HG03469 (cell line): ENCODE data around the gene SYNGR4.

ENCODE experiments used
- ATAC-seq: cut with Tn5 transposase; IDR thresholded peaks from one replicate; pipeline ENCODE4 v1.9.1; 2021; ENCODE audit warnings: mild to moderate bottlenecking, moderate library complexity, moderate number of reproducible peaks; ENCODE audit not compliant: unreplicated experiment

SYNGR4 gene

DNA sequence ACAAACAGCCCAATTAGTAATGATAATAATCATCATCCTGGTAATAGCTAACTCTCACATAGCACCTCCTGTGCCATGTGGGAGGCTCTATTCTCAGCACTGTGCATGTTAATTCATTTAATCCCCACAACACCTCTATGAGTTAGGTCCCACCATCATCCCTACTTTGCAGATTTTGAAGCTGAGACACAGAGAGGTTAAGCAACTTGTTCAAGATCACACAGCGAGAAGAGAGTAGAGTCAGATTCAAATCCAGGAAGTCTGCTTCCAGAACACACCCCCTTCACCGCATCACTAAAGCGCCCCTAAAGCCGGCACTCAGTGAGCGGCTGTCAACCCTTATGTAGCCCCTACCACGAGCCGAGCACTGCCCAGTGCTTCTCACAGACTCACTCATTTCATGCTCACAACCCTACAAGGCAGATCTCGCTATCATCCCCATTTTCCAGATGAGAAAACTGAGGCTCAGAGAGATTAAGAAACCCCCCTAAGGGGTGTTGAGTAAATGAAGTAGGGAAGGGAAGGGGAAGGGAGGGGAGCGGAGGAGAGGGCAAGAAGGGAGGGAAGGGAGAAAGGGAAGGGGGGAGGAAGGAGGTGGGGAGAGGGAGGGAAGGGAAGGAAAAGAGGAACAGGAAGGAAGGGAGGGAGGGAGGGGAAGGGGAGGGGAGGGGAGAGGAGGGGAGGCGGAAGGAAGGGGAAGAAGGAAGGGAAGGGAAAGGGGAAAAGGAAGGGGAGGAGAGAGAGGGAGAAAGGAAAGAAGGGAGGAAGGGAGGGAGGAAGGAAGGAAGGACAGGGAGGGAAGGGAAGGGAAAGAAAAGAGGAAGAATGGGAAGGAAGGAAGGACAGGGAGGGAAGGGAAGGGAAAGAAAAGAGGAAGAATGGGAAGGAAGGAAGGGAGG, 22.4 kb upstream of the SYNGR4 start:
- ATAC-seq = no peak

DNA sequence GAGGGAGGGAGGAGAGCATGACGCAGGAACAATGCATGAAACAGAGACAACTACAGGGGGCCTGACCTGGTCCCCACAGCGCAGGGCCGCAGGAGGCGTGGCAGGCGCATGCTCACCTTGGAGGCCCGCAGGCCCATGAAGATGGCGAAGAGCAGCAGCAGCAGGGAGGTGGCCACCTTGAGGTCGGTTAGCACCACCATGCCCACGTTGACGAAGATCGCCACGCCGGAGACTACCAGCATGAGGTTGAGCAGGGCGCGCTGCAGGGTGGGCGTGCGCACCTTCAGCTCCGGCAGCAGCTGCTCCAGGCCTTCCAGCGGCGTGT, 21.8 kb upstream of the SYNGR4 start:
- no peak for ATAC-seq

DNA sequence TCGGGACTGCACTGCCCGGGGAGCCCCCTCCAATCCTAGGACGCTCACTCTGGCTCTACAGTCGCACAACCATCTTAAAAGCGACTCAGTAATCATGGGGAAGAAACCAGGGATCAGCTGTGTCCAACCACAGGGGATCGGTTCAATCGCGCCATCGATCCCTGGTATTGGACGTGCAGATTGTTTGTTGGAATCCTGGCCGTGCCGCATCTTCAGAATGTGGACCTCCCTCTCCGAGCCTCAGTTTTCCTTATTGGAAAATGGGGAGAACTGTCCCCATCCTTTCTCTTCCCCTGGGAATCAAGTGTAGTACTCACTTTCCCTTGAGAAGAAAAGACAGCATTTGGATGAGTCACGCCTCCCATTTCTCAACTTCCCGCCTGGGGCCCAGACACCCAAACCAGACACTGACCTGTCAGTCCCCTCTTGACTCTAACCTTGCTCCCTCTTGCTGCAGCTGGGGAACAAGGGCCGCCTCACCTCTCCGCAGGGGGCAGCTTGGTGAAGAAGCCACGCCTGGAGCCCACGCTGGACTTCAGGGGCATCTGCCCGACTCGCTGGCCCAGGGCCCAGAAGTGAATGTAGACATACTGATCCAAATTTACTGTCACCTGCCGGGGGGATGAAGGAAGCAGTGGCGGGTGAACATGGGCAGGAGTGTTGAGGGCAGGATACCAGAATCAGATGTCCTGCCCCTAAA, 21.2 kb upstream of the SYNGR4 start:
- ATAC-seq = no peak

DNA sequence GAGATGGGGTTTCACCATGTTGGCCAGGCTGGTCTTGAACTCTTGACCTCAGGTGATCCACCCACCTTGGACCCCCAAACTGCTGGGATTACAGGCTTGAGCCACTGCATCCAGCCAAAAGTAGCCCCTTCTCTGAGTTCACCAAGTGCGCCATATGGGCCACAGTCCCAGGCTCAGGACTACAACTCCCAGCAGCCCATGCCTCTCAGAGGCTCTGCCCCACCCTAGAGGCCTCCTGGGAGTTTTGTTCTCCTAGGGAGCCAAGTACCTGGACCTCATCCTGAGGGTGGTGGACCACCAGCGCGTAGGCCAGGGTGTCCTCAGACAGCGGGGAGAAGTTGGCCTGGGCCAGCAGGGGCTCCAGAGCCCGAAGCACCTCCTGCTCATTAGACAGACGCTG, 19.3 kb upstream of the SYNGR4 start:
- ATAC-seq = no peak

DNA sequence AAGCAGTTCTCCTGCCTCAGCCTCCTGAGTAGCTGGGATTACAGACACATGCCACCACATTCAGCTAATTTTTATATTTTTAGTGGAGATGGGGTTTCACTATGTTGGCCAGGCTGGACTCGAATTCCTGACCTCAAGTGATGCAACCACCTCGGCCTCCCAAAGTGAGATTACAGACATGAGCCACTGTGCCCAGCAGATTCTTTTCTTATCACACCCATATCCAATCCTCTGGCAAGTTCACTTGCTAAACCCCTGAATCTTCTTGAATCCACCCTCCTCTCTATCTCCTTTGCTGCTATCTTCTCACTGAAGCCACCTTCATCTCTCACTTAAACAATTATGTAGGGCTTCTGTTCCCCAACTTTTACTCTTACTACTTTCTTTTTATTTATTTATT, 18.0 kb upstream of the SYNGR4 start:
- no peak for ATAC-seq

DNA sequence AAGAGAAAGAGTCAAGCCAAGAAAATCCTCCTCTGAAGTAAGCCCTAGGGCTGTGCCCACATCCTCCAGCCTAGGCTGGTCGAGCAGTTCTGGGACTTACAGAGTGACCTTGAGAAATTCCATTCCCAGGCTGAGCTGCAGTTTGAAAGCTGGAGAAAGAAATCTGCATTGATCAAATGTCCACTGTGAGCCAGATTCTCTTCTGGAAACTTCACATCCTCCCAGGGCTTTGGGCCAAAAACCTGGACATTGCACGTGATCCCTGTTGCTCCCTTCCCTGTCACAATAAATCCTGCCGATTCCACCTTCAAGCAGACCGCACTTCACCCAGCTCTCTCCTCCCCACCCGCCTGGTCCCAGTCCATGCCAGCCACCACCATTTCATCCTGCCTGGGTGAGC, 16.1 kb upstream of the SYNGR4 start:
- no peak for ATAC-seq

DNA sequence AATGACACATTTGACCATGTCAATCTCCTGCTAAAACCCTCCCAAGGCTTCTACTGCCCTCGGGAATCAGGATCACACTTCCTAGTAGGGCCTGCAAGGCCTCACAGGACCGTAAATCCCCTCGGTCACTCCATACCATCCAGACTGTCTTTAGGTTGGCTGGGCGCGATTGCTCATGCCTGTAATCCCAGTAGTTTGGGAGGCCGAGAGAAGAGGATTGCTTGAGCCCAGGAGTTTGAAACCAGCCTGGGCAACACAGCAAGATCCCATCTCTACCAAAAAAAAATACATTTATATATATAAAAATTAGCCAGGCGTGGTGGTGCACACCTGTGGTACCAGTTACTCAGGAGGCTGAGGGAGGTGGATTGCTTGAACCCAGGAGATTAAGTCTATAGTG, 15.4 kb upstream of the SYNGR4 start:
- ATAC-seq = no peak

DNA sequence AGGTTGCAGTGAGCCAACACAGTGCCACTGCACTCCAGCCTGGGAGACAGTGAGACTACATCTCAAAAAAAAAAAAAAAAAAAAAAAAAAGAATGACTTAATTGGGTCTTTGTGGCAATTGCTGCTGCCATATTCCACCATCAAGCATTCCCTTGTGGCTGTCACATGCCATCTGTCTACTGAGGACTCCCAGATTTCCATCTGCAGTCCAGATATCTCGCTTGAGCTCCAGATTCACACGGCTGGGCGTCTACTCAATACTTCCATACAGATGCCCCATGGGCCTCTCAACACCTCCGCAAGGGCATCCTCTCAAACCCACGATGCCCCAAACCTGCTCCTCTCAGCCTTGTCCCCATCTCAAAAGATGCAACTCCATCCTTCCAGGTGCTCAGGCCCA, 13.3 kb upstream of the SYNGR4 start:
- no peak for ATAC-seq

DNA sequence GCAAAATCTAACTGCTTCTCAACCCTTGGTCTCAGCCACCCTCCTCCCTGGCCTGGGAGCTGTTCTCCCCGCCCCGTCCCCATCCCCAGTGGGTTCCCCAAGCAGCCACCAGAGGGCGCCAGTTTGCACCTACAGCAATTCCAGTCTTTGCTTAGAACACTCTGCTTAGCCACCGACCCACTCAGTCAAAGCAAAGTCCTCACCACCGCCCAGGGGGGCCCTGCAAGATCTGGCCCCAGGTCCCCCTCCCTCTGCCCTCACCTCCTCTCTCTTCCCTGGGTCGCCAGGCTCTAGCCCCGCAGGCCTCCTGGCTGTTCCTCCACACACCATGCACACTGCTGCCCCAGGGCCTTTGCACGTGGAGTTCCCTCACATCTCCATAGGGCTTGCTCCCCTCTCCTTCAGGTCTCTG, 12.8 kb upstream of the SYNGR4 start:
- no peak for ATAC-seq

DNA sequence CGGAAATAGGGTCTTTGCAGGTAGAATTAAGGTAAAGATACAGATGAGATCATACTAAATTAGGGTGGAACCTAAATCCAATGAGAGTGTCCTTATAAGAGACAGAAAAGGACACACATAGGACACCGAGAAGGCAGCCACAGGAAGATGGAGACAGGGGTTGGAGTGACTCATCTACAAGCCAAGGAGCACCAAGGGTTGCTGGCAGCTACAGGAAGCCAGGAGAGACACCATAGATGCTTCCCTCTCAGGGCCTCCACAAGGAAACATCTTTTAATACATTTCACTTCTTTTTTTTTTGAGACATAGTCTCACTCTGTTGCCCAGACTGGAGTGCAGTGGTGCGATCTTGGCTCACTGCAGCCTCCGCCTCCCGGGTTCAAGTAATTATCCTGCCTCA, 10.5 kb upstream of the SYNGR4 start:
- no peak for ATAC-seq

DNA sequence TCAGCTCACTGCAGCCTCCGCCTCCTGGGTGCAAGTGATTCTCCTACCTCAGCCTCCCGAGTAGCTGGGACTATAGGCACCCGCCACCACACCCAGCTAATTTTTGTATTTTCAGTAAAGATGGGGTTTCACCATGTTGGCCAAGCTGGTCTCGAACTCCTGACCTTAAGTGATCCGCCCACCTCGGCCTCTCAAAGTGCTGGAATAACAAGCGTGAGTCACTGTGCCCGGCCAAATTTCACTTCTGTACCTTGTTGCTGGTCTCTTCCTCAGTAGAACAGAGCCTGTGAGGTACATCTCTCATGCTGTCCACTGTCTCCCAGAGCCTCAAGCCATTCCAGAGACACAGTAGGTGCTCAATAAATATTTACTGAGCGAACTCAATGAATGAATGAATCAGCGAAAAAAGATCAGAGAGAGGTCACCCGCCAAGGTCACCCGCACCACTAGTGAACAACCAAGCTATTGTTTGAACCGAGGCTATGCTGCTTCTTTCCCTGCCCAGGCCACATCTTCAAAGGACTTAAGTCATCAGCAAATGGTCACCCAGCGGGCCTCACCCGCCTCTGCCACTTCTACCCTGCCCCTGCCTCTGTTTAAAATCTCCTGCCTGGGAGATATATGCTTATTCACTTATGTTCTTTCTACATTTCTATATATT, 9.7 kb upstream of the SYNGR4 start:
- ATAC-seq = no peak

DNA sequence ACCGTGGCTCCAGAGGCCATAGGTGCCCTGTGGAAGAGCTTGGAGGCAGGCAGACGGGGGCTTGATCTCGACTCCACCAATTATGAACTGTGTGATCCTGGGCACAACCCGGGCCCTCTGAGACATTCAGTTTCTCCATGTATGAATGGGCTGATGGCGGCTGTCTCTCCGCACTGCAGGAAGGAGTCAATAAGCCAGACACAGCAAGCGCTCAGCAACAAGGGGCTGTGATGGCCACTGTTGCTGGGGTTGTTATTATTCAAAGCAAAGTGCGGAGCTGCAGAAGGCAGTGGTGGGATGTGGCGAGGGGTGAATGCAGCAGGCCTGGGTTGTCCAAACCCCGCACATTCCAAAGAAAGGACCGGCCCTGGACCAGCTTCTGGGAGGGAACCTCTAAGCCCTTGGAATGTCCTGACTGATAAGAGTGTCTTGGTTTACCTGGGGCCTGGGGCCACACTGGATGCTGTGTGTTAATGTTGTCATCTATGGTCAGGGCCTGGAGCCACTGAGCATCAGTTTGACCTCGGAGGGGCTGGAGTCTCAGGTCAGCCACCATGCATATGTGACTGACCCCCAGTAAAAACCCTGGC, 8.7 kb upstream of the SYNGR4 start:
- no peak for ATAC-seq

DNA sequence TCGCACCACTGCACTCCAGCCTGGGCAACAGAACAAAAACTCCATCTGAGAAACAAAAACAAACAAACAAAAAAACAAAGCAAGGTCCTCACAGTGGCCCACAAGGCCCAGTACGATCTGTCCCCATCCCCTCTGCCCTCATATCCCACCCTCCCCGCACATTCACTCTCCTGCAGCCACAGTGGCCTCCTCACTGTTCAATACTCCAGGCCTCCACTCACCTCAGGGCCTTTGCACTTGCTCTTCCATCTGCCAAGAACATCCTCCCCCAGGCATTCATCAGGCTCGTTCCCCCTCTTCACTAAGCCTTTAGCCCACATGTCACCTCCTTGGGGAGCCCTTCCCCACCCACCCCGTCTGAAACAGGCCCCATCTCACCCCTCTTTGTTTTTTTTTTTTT, 5.0 kb upstream of the SYNGR4 start:
- ATAC-seq = no peak

DNA sequence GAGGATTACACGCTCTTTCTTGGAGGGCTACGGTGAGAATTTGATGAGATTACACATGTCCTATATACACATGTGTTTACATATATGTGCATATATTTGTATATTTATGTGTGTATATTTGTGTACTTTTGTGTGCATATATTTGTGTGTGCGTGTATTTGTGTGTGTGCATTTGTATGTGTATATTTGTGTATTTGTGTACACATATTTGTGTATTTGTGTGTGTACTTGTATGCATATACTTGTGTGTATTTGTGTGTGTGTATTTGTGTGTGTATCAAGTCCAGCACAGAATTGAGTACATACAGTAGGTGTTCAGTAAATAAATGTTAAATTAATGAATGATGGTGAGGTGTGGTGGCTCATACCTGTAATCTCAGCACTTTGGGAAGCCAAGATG, 2.3 kb upstream of the SYNGR4 start:
- no peak for ATAC-seq

DNA sequence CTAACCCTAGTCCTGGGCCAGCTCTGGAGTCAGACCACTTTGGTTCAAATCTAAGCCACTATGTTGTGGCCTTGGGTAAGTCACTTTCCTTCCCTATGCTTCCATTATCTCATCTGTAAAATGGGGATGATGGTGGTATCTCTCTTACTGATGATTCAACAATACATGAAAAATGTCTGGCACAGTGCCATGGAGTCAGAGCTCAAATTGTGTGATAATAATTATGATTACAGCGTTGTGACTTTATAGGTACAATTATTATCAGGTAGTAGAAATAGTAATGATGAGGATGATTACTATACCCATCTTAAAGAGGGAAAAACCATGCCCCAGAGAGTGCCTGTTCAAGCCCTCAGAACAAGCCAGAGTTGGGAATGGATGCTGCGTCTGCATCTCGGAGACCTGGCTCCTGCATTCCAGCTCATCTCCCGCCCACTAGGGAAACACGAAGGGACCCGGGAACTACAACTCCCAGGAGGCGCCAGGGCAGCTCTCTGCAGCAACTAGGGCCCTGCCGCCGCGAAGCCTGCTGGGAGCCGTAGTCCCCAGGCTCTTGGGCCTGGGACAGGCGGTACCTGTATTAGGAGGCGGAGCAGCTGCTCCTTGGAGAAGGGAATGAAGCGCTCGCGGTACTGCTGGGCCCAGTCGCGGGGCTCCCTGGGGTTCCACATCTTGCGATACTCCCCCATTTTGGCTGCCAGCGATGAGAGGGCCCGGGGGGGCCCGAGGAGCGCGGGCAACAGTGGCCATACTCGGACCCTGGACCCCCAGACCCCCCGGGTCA, 1.3 kb upstream of the SYNGR4 start:
- ATAC-seq = no peak

DNA sequence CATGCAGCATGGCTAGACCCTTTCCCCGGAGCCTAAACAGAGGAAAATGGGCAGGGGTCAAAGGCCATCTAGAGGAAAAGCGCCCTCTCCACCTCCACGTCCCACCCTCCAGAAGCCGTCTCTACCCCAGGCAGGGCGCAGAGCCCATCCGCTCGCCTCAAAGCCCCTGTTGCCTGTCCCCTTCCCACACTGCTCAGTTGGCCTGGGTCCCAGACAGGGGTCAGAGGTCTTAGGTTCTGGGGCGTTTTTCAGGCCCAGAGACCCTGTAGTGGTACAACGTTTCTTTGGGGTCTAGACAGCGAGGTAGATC, 712 bp upstream of the SYNGR4 start:
- ATAC-seq = no peak

DNA sequence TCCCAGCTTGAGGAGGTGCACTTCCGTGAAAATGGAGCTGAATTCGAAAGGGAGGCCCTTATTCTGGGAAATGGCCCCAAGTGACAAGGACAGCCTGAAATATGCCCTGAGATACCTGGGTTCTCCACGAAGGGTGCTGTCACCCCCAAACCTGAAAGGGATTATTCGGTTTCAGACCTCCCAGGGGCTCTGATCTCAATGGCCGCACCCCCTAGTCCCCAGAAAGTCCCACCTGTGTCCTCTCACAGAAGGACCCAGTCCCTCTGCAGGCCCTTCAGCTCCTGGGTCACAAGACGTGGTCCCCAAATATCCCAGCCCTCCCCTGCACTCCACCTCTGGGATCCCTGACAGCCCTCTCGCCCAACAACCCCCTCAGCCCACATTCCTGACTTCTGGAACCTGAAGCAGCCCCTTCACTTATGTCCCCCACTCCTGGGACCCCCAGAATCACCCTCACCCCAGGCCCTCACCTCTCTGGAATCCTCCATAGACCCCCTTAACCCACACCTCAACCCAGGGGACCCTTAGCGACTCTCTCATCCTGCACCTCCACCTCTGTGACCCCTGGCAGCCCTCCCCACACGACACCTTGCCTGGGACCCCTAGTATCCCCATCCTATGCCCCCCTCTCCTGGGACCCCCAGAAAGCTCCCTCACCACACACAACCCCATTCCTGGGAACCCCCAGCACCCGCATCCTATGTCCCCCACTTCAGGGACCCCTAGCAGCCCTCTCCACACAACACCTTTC, 606 bp downstream of the SYNGR4 start:
- no peak for ATAC-seq

DNA sequence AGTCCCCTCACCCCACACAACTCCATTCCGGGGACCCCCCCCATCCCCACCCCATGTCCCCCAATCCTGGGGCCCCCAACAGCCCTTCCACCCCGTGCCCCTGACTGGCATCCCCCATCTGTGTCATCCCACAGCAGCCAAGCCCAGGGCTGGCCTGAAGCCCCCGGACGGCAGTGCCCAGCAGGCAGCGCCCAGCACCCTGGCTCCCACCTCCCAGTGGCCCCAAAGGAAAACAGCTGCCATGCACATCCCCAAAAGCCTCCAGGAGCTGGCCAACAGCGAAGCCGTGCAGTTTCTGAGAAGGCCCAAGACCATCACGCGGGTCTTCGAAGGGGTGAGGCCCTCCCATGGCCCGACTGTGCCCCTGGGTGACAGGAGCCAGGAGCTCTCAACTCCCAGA, 1.4 kb downstream of the SYNGR4 start:
- ATAC-seq = no peak

DNA sequence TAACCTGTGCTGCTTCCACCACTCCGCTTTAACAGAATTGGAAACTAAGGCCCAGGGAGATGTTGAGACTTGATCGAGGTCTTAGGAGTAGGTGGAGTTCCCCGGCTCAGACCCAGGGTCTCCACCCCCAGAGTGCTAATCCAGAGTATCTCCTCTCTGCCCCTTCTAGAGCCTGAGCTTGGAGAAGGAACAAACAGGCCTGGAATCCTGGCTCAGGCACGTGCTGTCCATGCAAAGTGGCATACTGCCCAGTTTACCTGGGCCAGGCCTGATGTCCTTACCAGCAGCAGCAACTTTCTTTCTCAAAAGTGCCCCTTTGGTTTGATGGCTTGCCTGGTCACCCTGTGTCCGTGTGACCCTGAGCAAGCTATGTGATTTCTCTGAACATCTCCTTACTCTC, 3.7 kb downstream of the SYNGR4 start:
- ATAC-seq = no peak

DNA sequence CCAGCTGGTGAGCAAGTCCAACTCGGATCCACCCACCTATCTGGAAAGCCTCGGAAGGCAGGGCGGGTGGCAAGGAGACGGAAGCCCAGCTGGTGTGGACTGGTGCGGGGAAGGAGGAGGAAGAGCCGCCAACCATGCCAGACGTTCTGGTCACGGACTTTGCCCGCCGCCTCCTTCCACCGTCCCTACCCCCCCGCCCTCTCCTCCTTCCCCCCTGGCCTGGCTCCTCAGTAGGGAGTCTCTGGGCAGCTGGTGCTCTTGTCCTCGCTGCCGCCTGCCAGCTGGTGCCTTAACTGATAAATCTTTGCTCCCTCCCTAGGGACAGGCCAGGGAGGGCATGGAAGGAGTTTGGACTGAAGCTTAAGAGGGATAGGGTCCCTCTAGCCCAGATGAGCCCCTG, 4.8 kb downstream of the SYNGR4 start:
- no peak for ATAC-seq
